Sigmoid colon (tissue), 7 donors: ENCODE data around the gene ETV3L. TPM values are rescaled to one million over a fixed set of nuclear protein-coding genes. Genes with fewer than 3 reads are reported as not detected.

Experiments used
- DNase-seq: peaks from one replicate; pipeline ENCODE4 v3.0.0-alpha.2; 2019
- H3K27ac ChIP-seq, 4 donors: fragments of 200-600 bp; sonication (generic); one replicate each; pipeline ENCODE4 v1.5.1; 2016 to 2019; ENCODE audit warnings: mild to moderate bottlenecking in 1 of 4
- H3K27me3 ChIP-seq, 3 donors: fragments of 200-600 bp; sonication (generic); one replicate each; pipeline ENCODE4 v1.5.1; 2019; ENCODE audit warnings: mild to moderate bottlenecking in 1 of 3
- H3K36me3 ChIP-seq, 4 donors: fragments of 200-600 bp; sonication (generic); one replicate each; pipeline ENCODE4 v1.5.1; 2016 to 2019
- H3K4me1 ChIP-seq, 4 donors: fragments of 200-600 bp; sonication (generic); one replicate each; pipeline ENCODE4 v1.5.1; 2017 to 2019
- H3K4me3 ChIP-seq, 4 donors: fragments of 200-600 bp; sonication (generic); one replicate each; pipeline ENCODE4 v1.5.1; 2017 to 2019; ENCODE audit warnings: mild to moderate bottlenecking in 2 of 4, moderate library complexity in 1 of 4
- H3K9me3 ChIP-seq, 4 donors: fragments of 200-600 bp in 3 of 4; sonication (generic) in 3 of 4; one replicate each; pipeline versions ENCODE4 v1.5.1 to v1.6.1; 2013 to 2019
- CTCF ChIP-seq, 4 experiments: fragments of 450-650 bp in 3 of 4; fragments of 200-600 bp in 1 of 4; IDR thresholded peaks; one replicate each; pipeline ENCODE4 v1.5.1; 2016 to 2019; ENCODE audit warnings: antibody characterized with exemption in 4 of 4, mild to moderate bottlenecking in 3 of 4, moderate library complexity in 2 of 4
- EP300 ChIP-seq, 4 donors: sonication (generic); formaldehyde crosslinking; IDR thresholded peaks; one replicate each; pipeline ENCODE4 v1.6.1; 2017; ENCODE audit warnings: antibody characterized with exemption in 4 of 4
- POLR2A ChIP-seq, 2 donors: fragments of 450-650 bp; IDR thresholded peaks; one replicate each; pipeline ENCODE4 v1.6.1; 2016; ENCODE audit warnings: antibody characterized with exemption in 2 of 2, mild to moderate bottlenecking in 2 of 2, moderate library complexity in 2 of 2
- POLR2AphosphoS5 ChIP-seq, 4 donors: sonication (generic); formaldehyde crosslinking; IDR thresholded peaks; one replicate each; pipeline ENCODE4 v1.6.1; 2017; ENCODE audit warnings: antibody characterized with exemption in 4 of 4
- WGBS, 2 donors: extraction: QIAGEN DNeasy Blood & Tissue Kit; methylation state at CpG; one replicate each; pipeline ENCODE4 v1.1.7; 2013; 5-methylcytosine and 5-hydroxymethylcytosine counted together
- intact Hi-C: fragments of 100-400 bp; cut with DNase I; formaldehyde crosslinking; loops from one replicate; pipeline ENCODE4 v1.15.1; 2023
- polyA plus RNA-seq, 3 donors: library from polyadenylated mRNA; stranded (reverse); fragments of 200-250 nt; gene quantifications; one replicate each; pipeline ENCODE4 v1.2.3, GENCODE V29; 2013
- total RNA-seq, 4 donors: library from RNA; depleted of rRNA; stranded (reverse); fragments of >200 nt; gene quantifications; one replicate each; pipeline ENCODE4 v1.1.0, GENCODE V29; 2016
- donor health status: healthy with polysubstance abuse.
- donor health status: Bipolar disorder and iron deficiency.
- donor health status: healthy.

ETV3L gene
- total and polyA plus RNA-seq, 7 donors = 0.03 TPM; not detected in 6

DNA sequence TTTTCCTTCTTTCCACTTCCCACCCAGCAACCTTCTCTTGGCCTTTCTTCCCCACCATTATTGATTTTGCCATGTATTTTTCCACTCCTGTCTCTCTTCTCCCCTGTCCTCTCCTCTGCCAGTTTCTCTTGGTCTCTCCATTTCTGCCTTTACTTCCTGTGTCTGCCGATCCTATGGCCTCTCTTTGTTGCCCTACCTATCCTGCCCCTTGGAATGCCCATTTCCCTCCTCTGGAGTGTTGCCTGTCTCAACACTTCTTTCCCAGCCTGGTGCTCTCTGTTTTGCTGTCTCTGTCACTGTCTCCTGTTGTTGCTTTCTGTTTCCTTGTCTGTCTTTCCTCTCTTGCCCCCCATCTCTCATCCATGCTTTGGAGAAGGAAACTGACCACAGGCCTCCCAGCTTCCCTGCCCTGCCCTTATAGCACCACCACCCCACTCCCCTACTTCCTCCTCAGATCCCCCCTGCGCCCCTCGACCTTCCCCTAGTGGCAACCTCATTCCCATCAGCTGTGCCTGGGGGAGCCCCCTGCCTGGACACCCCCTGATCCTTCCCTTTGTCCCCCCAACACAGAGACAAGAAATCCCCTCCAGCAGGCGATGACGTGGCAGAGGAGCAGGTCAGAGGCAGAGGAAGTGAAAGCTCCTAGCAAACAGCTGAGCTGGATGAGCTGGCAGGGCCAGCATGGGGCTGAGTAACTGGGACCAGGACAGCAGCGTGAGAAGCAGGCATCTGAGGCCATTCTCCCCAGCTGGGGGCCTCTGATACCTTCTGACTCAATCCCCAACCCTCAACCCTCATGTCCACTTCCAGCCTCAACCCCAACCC is 6.6 kb upstream of the ETV3L start:
- peak; percentile 66 for DNase-seq
- intact Hi-C loops = no loop called here
- Histone ChIP-seq H3K4me1 (no peaks in the 10 kb centered on the region), H3K27me3 (peaks cover 0 to 39% (median 25%) of the 10 kb centered on the region in 3 donors), H3K9me3 (no peaks in the 10 kb centered on the region), H3K36me3 (no peaks in the 10 kb centered on the region), H3K27ac (no peak overlapping the region), H3K4me3 (no peak overlapping the region)
- TF ChIP-seq POLR2AphosphoS5 (IDR thresholded peaks at IDR 0.05) (no peak), POLR2A (IDR thresholded peaks at IDR 0.05) (no peak), CTCF (IDR thresholded peaks at IDR 0.05) (no peak), EP300 (IDR thresholded peaks at IDR 0.05) (no peak)
- 37 to 42% methylated on average over 6 of the region's 6 CpGs for WGBS, 2 donors

GRCh38 chr1:157105298-157105987 is 5.8 kb upstream of the ETV3L start:
- peak; percentile 49 for DNase-seq
- H3K9me3 ChIP-seq = no peaks in the 10 kb centered on the region
- H3K27ac ChIP-seq = no peak overlapping the region
- WGBS, 2 donors = 52 to 75% methylated on average over 14 of the region's 14 CpGs
- no peaks in the 10 kb centered on the region for H3K4me1 ChIP-seq
- TF ChIP-seq EP300 (IDR thresholded peaks at IDR 0.05) (no peak), POLR2A (IDR thresholded peaks at IDR 0.05) (no peak), CTCF (IDR thresholded peaks at IDR 0.05) (no peak), POLR2AphosphoS5 (IDR thresholded peaks at IDR 0.05) (no peak)
- no peaks in the 10 kb centered on the region for H3K36me3 ChIP-seq
- no peak overlapping the region for H3K4me3 ChIP-seq
- H3K27me3 ChIP-seq = peaks cover 0 to 32% (median 25%) of the 10 kb centered on the region in 3 donors
- intact Hi-C loops = no loop called here

DNA sequence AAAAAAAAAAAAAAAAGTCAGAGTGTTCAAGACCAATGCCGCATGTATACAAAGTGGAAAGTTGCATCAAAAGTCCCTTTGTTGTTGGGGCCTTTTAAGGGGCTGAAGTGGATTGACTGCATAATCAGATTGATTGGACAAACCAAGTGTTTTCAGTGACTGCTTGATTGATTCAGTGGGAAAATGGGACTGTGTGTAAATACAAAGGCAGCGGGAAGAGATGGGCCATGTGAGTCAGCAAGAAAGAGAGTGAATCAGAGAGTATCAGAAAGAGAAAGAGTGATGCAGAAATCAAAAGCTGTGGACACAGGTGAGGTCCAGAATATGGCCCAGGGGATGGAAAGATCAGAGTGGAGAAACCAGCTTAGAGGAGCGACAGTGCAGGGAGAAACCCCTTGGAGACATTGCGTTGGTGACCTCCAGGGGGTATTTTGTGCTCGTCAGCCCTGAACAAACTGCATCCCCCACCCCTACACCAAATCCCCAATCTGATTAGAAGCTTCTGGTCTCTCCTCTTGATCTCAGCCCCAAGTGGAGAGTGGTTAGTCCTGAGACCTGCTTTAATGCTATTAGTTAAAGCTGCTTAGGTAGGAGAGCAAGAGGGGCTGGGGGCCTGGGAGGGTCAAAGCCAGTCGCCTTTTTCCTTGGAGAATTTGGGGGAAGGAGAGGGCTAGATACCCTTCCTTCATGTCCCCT is 5.1 kb upstream of the ETV3L start:
- Histone ChIP-seq H3K36me3 (no peaks in the 10 kb centered on the region), H3K4me3 (no peak overlapping the region), H3K9me3 (no peaks in the 10 kb centered on the region), H3K27me3 (peaks cover 0 to 27% (median 20%) of the 10 kb centered on the region in 3 donors), H3K4me1 (no peaks in the 10 kb centered on the region), H3K27ac (no peak overlapping the region)
- intact Hi-C loops = no loop called here
- TF ChIP-seq POLR2A (IDR thresholded peaks at IDR 0.05) = no peak
- TF ChIP-seq CTCF (IDR thresholded peaks at IDR 0.05) = no peak
- no peak for TF ChIP-seq POLR2AphosphoS5 (IDR thresholded peaks at IDR 0.05)
- TF ChIP-seq EP300 (IDR thresholded peaks at IDR 0.05) = no peak
- peak; percentile 11 for DNase-seq
- WGBS, 2 donors = 81 to 88% methylated on average over 6 of the region's 6 CpGs

DNA sequence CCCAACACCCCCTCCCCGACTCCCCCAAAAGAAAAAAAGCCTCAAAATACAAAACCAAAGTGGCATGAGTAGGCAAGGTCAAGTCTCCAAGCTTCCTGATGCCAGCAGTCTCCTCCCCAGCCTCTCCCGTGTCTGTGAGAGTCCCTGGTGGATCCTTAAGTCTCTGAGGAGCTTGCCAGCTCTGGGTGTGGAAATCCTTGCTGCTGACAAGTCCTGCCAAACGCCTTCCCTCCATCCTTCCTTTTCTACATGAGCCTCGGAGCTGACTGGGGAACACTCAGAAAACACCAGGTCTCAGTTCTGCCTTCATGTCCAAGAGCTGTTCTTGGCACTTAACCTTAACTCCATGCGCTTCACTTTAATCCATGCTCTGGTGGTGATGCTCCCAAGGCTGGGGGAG is 3.7 kb upstream of the ETV3L start:
- Histone ChIP-seq H3K4me3 (no peak overlapping the region), H3K27me3 (peaks cover 0 to 13% (median 12%) of the 10 kb centered on the region in 3 donors), H3K9me3 (no peaks in the 10 kb centered on the region), H3K4me1 (no peaks in the 10 kb centered on the region), H3K27ac (no peak overlapping the region), H3K36me3 (no peaks in the 10 kb centered on the region)
- intact Hi-C loops = no loop called here
- no peak for TF ChIP-seq EP300 (IDR thresholded peaks at IDR 0.05)
- no peak for TF ChIP-seq CTCF (IDR thresholded peaks at IDR 0.05)
- TF ChIP-seq POLR2AphosphoS5 (IDR thresholded peaks at IDR 0.05) = no peak
- no peak for TF ChIP-seq POLR2A (IDR thresholded peaks at IDR 0.05)
- peak; percentile 38 for DNase-seq
- WGBS, 2 donors = 63 to 73% methylated on average over 5 of the region's 5 CpGs
